ENCODE results near the gene SHMT1.

The SHMT1 gene

DNA sequence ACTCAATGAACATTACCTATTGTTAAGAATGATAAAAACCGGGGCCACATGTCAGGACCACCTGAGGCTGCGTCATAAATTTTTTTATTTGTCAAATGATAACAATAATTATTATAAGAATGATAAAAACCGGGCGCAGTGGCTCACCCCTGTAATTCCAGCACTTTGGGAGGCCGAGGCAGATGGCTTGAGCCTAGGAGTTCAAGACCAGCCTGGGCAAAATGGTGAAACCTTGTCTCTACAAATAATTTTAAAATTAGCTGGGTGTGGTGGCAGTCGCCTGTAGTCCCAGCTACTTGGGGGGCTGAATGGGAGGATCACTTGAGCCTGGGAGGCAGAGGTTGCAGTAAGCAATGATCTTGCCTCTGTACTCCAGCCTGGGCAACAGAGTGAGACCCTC is 816 bp upstream of the SHMT1 start:
- TF ChIP-seq, protein P1, sequence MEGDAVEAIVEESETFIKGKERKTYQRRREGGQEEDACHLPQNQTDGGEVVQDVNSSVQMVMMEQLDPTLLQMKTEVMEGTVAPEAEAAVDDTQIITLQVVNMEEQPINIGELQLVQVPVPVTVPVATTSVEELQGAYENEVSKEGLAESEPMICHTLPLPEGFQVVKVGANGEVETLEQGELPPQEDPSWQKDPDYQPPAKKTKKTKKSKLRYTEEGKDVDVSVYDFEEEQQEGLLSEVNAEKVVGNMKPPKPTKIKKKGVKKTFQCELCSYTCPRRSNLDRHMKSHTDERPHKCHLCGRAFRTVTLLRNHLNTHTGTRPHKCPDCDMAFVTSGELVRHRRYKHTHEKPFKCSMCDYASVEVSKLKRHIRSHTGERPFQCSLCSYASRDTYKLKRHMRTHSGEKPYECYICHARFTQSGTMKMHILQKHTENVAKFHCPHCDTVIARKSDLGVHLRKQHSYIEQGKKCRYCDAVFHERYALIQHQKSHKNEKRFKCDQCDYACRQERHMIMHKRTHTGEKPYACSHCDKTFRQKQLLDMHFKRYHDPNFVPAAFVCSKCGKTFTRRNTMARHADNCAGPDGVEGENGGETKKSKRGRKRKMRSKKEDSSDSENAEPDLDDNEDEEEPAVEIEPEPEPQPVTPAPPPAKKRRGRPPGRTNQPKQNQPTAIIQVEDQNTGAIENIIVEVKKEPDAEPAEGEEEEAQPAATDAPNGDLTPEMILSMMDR (IDR thresholded peaks at IDR 0.05; ENCODE audit: poor library complexity, severe bottlenecking) = no peak
- H3K4me1 ChIP-seq (ENCODE audit: insufficient read depth, poor library complexity, severe bottlenecking) = no peaks in the 10 kb centered on the region
- peaks cover 6% of the 10 kb centered on the region; the same call in 1 of the 2 replicates for H3K36me3 ChIP-seq (ENCODE audit: low read depth)
- no peak for DNase-seq (ENCODE audit: low spot score)
- ATAC-seq (ENCODE audit: low read depth) = no peak
- H3K4me3 ChIP-seq (ENCODE audit: severe bottlenecking) = no peak overlapping the region
- H3K27me3 ChIP-seq (ENCODE audit: insufficient read depth, poor library complexity, severe bottlenecking) = no peaks in the 10 kb centered on the region
- H3K27ac ChIP-seq (ENCODE audit: poor library complexity, severe bottlenecking) = no peak overlapping the region
- H3K9me3 ChIP-seq (ENCODE audit: severe bottlenecking) = no peaks in the 10 kb centered on the region

DNA sequence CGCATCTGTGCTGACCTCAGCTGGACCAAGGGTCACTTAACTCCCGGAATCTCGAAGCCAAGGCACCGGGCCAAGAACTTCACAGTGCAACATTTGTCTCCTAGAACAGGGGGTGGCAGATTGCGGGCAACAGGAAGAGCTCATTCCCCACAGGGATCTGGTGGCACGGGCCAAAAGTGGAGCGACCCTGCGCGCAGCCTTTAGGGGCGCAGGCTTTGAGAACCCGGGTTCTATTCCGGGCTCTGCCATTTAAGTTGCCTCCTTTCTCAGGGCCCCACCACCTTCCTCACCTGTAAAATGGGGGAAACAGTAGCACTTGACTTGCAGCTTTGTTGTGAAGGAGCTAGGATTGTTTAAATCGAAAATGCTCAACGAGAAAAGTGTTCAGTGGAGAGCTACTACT is 651 bp downstream of the SHMT1 start:
- ATAC-seq (ENCODE audit: low read depth) = no peak
- H3K4me3 ChIP-seq (ENCODE audit: severe bottlenecking) = peak overlapping the region; percentile 66
- no peaks in the 10 kb centered on the region for H3K4me1 ChIP-seq (ENCODE audit: insufficient read depth, poor library complexity, severe bottlenecking)
- peak overlapping the region; percentile 43 for H3K27ac ChIP-seq (ENCODE audit: poor library complexity, severe bottlenecking)
- peaks cover 12% of the 10 kb centered on the region for H3K36me3 ChIP-seq (ENCODE audit: low read depth)
- H3K9me3 ChIP-seq (ENCODE audit: severe bottlenecking) = no peaks in the 10 kb centered on the region
- no peak for DNase-seq (ENCODE audit: low spot score)
- H3K27me3 ChIP-seq (ENCODE audit: insufficient read depth, poor library complexity, severe bottlenecking) = no peaks in the 10 kb centered on the region
- TF ChIP-seq, protein P1 (IDR thresholded peaks at IDR 0.05; ENCODE audit: poor library complexity, severe bottlenecking) = no peak

DNA sequence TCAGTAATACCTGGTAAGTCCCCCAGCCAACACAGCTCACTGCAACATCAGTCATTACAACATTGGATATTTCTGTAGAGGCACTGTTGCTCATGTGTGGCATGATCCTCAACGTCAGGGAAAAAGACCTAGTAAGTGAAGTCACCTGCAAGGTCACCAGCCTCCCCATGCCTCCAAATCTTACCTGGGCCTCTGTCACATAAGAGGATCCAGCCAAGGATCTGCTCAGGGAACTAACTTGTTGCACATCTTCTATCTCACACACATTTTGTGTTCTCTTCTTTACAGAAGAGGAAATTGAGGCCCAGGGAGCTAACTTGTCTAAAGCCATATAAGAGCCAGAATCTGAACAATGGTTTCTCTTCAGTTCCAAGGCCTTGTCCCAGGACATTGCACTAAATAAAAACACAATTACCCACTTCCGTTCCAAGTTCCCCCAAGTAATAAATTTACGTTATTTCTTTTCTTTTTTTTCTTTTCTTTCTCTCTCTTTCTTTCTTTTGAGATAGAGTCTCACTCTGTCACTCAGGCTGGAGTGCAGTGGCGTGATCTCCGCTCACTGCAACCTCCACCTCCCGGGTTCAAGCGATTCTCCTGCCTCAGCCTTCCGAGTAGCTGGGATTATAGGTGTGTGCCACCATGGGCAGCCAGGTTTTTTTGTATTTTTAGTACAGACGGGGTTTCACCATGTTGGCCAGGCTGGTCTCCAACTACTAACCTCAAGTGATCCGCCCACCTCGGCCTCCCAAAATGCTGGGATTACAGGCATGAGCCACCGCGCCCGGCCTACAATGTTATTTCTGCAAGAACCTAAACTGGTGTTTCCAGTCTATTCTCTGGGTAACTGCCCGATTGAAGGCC is 1.3 kb downstream of the SHMT1 start:
- H3K4me3 ChIP-seq (ENCODE audit: severe bottlenecking) = peak overlapping the region; percentile 66
- peaks cover 16% of the 10 kb centered on the region for H3K36me3 ChIP-seq (ENCODE audit: low read depth)
- peak overlapping the region; percentile 43 for H3K27ac ChIP-seq (ENCODE audit: poor library complexity, severe bottlenecking)
- ATAC-seq (ENCODE audit: low read depth) = no peak
- no peaks in the 10 kb centered on the region for H3K27me3 ChIP-seq (ENCODE audit: insufficient read depth, poor library complexity, severe bottlenecking)
- no peaks in the 10 kb centered on the region for H3K4me1 ChIP-seq (ENCODE audit: insufficient read depth, poor library complexity, severe bottlenecking)
- DNase-seq (ENCODE audit: low spot score) = no peak
- no peaks in the 10 kb centered on the region for H3K9me3 ChIP-seq (ENCODE audit: severe bottlenecking)
- TF ChIP-seq, protein P1 (IDR thresholded peaks at IDR 0.05; ENCODE audit: poor library complexity, severe bottlenecking) = no peak

DNA sequence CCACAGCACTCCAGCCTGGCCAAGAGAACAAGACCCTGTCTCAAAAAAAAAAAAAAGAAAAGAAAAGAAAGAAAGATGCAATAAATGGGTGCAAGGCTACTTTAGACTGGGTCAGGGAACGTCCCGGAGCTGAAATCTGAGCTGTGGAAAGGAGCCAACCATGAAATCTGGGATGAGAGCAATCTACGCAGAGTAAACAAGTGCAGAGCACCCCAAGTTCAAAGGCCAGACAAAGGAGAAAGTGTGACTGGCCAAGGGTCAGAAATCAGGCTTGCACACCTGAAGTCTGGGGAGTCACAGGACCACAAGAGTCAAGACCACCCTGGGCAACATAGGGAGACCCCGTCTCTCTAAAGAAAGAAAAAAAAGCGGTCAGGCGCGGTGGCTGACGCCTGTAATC is 2.8 kb downstream of the SHMT1 start:
- Histone ChIP-seq H3K9me3 (ENCODE audit: severe bottlenecking) (no peaks in the 10 kb centered on the region), H3K4me3 (ENCODE audit: severe bottlenecking) (no peak overlapping the region), H3K27me3 (ENCODE audit: insufficient read depth, poor library complexity, severe bottlenecking) (no peaks in the 10 kb centered on the region), H3K36me3 (ENCODE audit: low read depth) (peaks cover 27% of the 10 kb centered on the region), H3K4me1 (ENCODE audit: insufficient read depth, poor library complexity, severe bottlenecking) (no peaks in the 10 kb centered on the region), H3K27ac (ENCODE audit: poor library complexity, severe bottlenecking) (no peak overlapping the region)
- TF ChIP-seq, protein P1 (IDR thresholded peaks at IDR 0.05; ENCODE audit: poor library complexity, severe bottlenecking) = no peak
- ATAC-seq (ENCODE audit: low read depth) (no peak), DNase-seq (ENCODE audit: low spot score) (no peak)

DNA sequence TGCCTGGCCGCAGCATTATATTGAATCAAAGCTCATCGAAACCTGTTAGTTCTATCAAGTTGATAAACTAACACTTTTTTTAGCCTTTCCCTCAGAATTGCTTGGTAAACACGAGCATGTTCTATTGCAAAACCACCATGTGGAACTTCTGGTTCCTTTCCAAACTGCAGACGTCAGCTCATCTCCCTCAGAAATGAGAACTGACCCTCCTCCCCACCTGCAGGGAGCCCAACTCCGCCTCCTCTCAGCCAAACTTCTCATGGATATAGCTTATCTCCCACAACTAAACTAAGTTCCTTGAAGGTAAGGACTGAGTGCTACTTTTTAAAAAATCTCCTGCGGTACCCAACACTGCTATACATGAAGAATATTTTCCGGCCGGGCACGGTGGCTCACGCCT is 6.7 kb downstream of the SHMT1 start:
- TF ChIP-seq, protein P1 (IDR thresholded peaks at IDR 0.05; ENCODE audit: poor library complexity, severe bottlenecking) = no peak
- H3K4me3 ChIP-seq (ENCODE audit: severe bottlenecking) = no peak overlapping the region
- H3K9me3 ChIP-seq (ENCODE audit: severe bottlenecking) = no peaks in the 10 kb centered on the region
- H3K4me1 ChIP-seq (ENCODE audit: insufficient read depth, poor library complexity, severe bottlenecking) = no peaks in the 10 kb centered on the region
- no peaks in the 10 kb centered on the region for H3K27me3 ChIP-seq (ENCODE audit: insufficient read depth, poor library complexity, severe bottlenecking)
- no peak for ATAC-seq (ENCODE audit: low read depth)
- peaks cover 55% of the 10 kb centered on the region for H3K36me3 ChIP-seq (ENCODE audit: low read depth)
- DNase-seq (ENCODE audit: low spot score) = no peak
- H3K27ac ChIP-seq (ENCODE audit: poor library complexity, severe bottlenecking) = no peak overlapping the region

Measured in RWPE2 (cell line).